Epithelial cell of proximal tubule (primary cell): ENCODE results near the gene URB2. TPM values are rescaled to one million over a fixed set of nuclear protein-coding genes. Genes with fewer than 3 reads are reported as not detected.

Experiments used
- DNase-seq: peaks from one replicate; pipeline ENCODE4 v3.0.0-alpha.2; 2011; ENCODE audit warnings: low read depth
- H3K4me3 ChIP-seq: 2 replicates; pipeline ENCODE4 v1.5.1; 2011; ENCODE audit warnings: low read depth, mild to moderate bottlenecking, low read length
- CTCF ChIP-seq: conservative IDR thresholded peaks from 2 replicates; pipeline ENCODE4 v1.5.1; 2012; ENCODE audit warnings: low read depth, mild to moderate bottlenecking, low read length
- total RNA-seq: library from RNA; depleted of rRNA; stranded (reverse); fragments of >200 nt; gene quantifications from 2 replicates; pipeline ENCODE4 v1.2.3, GENCODE V29; 2015

Gene URB2
- total RNA-seq, 1 donor from 2014 or later: 10.3 TPM

GRCh38 chr1:229645324-229645993, 19.4 kb downstream of the URB2 start:
- no peak for DNase-seq
- TF ChIP-seq CTCF: no peak
- H3K4me3 ChIP-seq: no peak overlapping the region

- TF ChIP-seq CTCF: no peak
- DNase-seq: no peak
- no peak overlapping the region for H3K4me3 ChIP-seq
These were observed 22.4 kb downstream of the URB2 start for GRCh38 chr1:229648406-229648805.

DNA sequence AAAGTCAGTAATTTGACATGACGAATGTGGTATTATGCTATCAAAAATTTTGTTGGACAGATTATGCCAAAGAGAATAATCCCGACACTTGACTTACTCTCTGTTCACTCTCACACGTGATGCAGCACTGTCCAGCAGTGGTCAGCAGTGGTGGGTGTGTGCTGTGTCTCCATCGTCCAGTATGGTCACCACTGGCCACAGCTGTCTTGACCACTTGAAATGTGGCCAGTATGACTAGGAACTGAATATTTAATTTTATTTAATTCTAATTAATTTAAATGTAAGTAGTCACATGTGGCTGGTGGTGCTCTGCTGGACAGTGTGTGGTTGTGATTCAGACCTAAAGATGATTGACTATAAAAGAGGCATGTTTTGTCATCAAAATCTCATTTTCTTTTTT, 24.0 kb downstream of the URB2 start:
- no peak for TF ChIP-seq CTCF
- no peak overlapping the region for H3K4me3 ChIP-seq
- DNase-seq: no peak

DNA sequence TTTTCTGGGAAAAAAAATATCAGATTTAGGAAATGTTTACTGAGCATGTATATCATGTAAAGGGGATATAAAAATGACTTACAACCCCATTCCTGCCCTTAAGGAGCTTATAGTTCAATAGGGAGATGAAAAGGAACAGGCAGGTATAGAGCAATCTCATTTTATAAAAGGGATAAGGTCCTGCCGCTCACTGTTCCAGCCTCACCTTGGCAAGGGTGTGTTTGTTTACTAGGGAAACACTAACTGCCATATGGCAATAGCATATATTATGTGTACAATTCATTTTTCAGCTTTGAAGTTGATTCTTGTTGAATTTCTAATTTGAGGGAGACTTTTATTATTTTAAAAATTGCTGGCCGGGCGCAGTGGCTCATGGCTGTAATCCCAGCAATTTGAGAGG, 25.5 kb downstream of the URB2 start:
- DNase-seq: no peak
- no peak for TF ChIP-seq CTCF
- H3K4me3 ChIP-seq: no peak overlapping the region

DNA sequence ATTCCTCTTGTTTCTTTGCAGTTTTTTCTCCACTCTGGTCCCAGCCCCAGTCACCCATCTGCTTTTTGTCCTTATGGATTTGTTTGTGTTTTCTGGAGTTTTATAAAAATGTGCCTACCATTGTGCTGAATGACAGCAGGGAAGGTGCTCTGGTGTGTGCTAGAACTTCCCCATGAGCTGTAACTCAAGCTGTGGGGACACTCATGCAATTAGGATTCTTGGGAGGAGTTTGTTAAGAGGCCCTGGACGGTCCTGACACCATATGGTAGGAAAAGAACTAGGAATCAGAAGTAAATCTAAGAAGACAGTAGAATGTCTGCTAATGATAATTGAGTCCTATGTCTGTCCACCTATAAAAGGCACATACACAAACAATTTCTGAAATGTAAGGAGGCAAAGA, 27.4 kb downstream of the URB2 start:
- no peak for DNase-seq
- TF ChIP-seq CTCF: no peak
- H3K4me3 ChIP-seq: no peak overlapping the region

- TF ChIP-seq CTCF: no peak
- no peak overlapping the region for H3K4me3 ChIP-seq
- DNase-seq: no peak
These were observed 29.7 kb downstream of the URB2 start for GRCh38 chr1:229655781-229656180.
